ENCODE data around the gene ADGRB3.

Gene ADGRB3

GRCh38 chr6:69263297-69263696, 628.2 kb downstream of the ADGRB3 start:
- no peak overlapping the region for H3K27ac ChIP-seq
- no peak for TF ChIP-seq CTCF (IDR thresholded peaks at IDR 0.05)
- H3K4me3 ChIP-seq (ENCODE audit: low read depth in 1 of 2, low read length in 1 of 2), result no peak overlapping the region
- H3K36me3 ChIP-seq, result no peaks in the 10 kb centered on the region
- H3K27me3 ChIP-seq, result no peaks in the 10 kb centered on the region
- H3K4me1 ChIP-seq (ENCODE audit: control insufficient read depth in 1 of 2, insufficient read depth in 1 of 2, low read depth in 1 of 2, low read length in 1 of 2), result no peaks in the 10 kb centered on the region
- H3K9me3 ChIP-seq, result no peaks in the 10 kb centered on the region

- H3K4me3 ChIP-seq (ENCODE audit: low read depth in 1 of 2, low read length in 1 of 2), result no peak overlapping the region
- H3K9me3 ChIP-seq, result no peaks in the 10 kb centered on the region
- no peaks in the 10 kb centered on the region for H3K4me1 ChIP-seq (ENCODE audit: control insufficient read depth in 1 of 2, insufficient read depth in 1 of 2, low read depth in 1 of 2, low read length in 1 of 2)
- no peaks in the 10 kb centered on the region for H3K36me3 ChIP-seq
- H3K27ac ChIP-seq, result no peak overlapping the region
- no peaks in the 10 kb centered on the region for H3K27me3 ChIP-seq
- TF ChIP-seq CTCF (IDR thresholded peaks at IDR 0.05), result no peak
Measured at GRCh38 chr6:69265090-69265489, 630.0 kb downstream of the ADGRB3 start.

GRCh38 chr6:69265706-69266105, 630.6 kb downstream of the ADGRB3 start:
- Histone ChIP-seq H3K27me3 (no peaks in the 10 kb centered on the region), H3K4me3 (ENCODE audit: low read depth in 1 of 2, low read length in 1 of 2) (no peak overlapping the region)
- TF ChIP-seq CTCF (IDR thresholded peaks at IDR 0.05), result no peak

GRCh38 chr6:69276204-69276603, 641.1 kb downstream of the ADGRB3 start:
- no peak overlapping the region for H3K4me3 ChIP-seq (ENCODE audit: low read depth in 1 of 2, low read length in 1 of 2)
- TF ChIP-seq CTCF (IDR thresholded peaks at IDR 0.05), result no peak
- no peaks in the 10 kb centered on the region for H3K4me1 ChIP-seq (ENCODE audit: control insufficient read depth in 1 of 2, insufficient read depth in 1 of 2, low read depth in 1 of 2, low read length in 1 of 2)
- no peaks in the 10 kb centered on the region for H3K9me3 ChIP-seq
- no peak overlapping the region for H3K27ac ChIP-seq
- H3K27me3 ChIP-seq, result no peaks in the 10 kb centered on the region
- H3K36me3 ChIP-seq, result no peaks in the 10 kb centered on the region

More at GRCh38 chr6:69265706-69266105, 630.6 kb downstream of the ADGRB3 start:
- H3K4me1 ChIP-seq (ENCODE audit: control insufficient read depth in 1 of 2, insufficient read depth in 1 of 2, low read depth in 1 of 2, low read length in 1 of 2), result no peaks in the 10 kb centered on the region
- H3K36me3 ChIP-seq, result no peaks in the 10 kb centered on the region
- H3K9me3 ChIP-seq, result no peaks in the 10 kb centered on the region
- no peak overlapping the region for H3K27ac ChIP-seq

- Histone ChIP-seq H3K36me3 (no peaks in the 10 kb centered on the region), H3K4me3 (ENCODE audit: low read depth in 1 of 2, low read length in 1 of 2) (no peak overlapping the region), H3K9me3 (no peaks in the 10 kb centered on the region), H3K27ac (no peak overlapping the region), H3K4me1 (ENCODE audit: control insufficient read depth in 1 of 2, insufficient read depth in 1 of 2, low read depth in 1 of 2, low read length in 1 of 2) (no peaks in the 10 kb centered on the region), H3K27me3 (no peaks in the 10 kb centered on the region)
- TF ChIP-seq CTCF (IDR thresholded peaks at IDR 0.05), result no peak
Measured at GRCh38 chr6:69279805-69280204, 644.7 kb downstream of the ADGRB3 start.

- no peak for TF ChIP-seq CTCF (IDR thresholded peaks at IDR 0.05)
- no peaks in the 10 kb centered on the region for H3K27me3 ChIP-seq
- no peak overlapping the region for H3K27ac ChIP-seq
Measured at GRCh38 chr6:69280858-69281257, 645.8 kb downstream of the ADGRB3 start.

More at GRCh38 chr6:69280858-69281257, 645.8 kb downstream of the ADGRB3 start:
- no peaks in the 10 kb centered on the region for H3K36me3 ChIP-seq
- no peaks in the 10 kb centered on the region for H3K9me3 ChIP-seq
- no peaks in the 10 kb centered on the region for H3K4me1 ChIP-seq (ENCODE audit: control insufficient read depth in 1 of 2, insufficient read depth in 1 of 2, low read depth in 1 of 2, low read length in 1 of 2)
- H3K4me3 ChIP-seq (ENCODE audit: low read depth in 1 of 2, low read length in 1 of 2), result no peak overlapping the region

All from neutrophil (primary cell).